ENCODE data around the gene PRCC. TPM values are rescaled to one million over a fixed set of nuclear protein-coding genes. Genes with fewer than 3 reads are reported as not detected.

Gene PRCC
- total RNA-seq, 1 donor from 2014 or later: 79.1 TPM

DNA sequence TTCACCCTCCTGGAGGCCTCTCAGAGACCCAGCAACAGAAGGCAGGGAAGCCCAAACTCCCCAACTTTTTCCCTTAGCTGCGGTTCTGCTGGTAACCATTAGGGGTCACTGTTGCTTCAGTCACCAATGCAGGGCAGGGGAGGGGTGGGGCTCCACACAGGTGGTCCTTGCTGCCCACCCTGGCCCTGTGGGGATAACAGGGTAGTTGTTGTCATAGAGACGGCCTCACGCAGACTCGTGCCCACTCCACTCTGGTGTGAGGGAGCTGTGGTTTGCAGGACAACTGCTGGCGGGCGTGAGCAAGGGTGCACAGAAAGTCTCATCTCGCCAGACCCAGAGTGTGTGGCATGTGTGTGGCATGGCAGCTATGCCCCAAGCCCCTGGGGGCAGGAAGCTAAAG lies 71.6 kb downstream of the PRCC start:
- Mint-ChIP-seq H3K4me1 (ENCODE audit: unreplicated experiment) (peaks cover 11% of the 10 kb centered on the region), H3K4me3 (no peak overlapping the region), H3K27ac (no peak overlapping the region), H3K36me3 (no peaks in the 10 kb centered on the region), H3K9me3 (no peaks in the 10 kb centered on the region), H3K27me3 (peaks cover 73% of the 10 kb centered on the region)
- TF ChIP-seq, protein P1, sequence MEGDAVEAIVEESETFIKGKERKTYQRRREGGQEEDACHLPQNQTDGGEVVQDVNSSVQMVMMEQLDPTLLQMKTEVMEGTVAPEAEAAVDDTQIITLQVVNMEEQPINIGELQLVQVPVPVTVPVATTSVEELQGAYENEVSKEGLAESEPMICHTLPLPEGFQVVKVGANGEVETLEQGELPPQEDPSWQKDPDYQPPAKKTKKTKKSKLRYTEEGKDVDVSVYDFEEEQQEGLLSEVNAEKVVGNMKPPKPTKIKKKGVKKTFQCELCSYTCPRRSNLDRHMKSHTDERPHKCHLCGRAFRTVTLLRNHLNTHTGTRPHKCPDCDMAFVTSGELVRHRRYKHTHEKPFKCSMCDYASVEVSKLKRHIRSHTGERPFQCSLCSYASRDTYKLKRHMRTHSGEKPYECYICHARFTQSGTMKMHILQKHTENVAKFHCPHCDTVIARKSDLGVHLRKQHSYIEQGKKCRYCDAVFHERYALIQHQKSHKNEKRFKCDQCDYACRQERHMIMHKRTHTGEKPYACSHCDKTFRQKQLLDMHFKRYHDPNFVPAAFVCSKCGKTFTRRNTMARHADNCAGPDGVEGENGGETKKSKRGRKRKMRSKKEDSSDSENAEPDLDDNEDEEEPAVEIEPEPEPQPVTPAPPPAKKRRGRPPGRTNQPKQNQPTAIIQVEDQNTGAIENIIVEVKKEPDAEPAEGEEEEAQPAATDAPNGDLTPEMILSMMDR (conservative IDR thresholded peaks at IDR 0.05): peak; percentile 89
- DNase-seq (ENCODE audit: extremely low spot score, unreplicated experiment): no peak

DNA sequence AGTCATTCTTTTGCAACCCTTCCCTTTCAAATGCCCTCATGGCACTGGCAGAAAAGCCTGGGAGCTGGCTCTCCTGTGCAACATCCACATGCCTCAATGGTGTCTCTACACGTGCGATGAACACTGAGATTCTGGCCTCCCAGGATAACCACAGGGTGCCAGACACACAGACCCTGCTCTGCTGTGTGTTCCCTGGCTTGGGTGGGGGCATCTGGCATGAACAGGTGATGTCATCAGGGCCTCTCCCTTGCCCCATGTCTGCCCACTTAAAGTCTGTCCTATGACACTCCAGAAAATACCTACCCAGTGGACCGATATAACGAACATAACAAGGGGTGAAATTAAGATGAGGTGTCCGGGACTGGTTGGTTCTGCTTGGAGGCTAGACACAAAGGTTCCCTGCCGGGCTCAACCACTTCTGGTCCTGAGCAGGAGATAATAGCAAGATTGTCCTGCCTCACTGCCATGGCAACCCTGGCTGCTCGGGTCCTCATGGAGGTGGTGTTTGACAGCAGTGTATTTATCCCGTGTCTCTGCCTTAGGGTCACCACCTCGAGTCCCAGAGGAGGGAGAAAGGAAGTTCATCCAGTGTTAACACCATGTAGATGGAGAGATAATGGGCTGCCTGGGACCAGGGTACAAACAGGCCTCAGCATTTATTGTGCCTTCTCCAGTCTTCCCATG lies 72.2 kb downstream of the PRCC start:
- H3K27ac Mint-ChIP-seq: no peak overlapping the region
- DNase-seq (ENCODE audit: extremely low spot score, unreplicated experiment): no peak
- no peaks in the 10 kb centered on the region for H3K36me3 Mint-ChIP-seq
- peaks cover 73% of the 10 kb centered on the region for H3K27me3 Mint-ChIP-seq
- TF ChIP-seq, protein P1 (conservative IDR thresholded peaks at IDR 0.05): no peak
- no peaks in the 10 kb centered on the region for H3K9me3 Mint-ChIP-seq
- H3K4me3 Mint-ChIP-seq: no peak overlapping the region
- peaks cover 11% of the 10 kb centered on the region for H3K4me1 Mint-ChIP-seq (ENCODE audit: unreplicated experiment)

DNA sequence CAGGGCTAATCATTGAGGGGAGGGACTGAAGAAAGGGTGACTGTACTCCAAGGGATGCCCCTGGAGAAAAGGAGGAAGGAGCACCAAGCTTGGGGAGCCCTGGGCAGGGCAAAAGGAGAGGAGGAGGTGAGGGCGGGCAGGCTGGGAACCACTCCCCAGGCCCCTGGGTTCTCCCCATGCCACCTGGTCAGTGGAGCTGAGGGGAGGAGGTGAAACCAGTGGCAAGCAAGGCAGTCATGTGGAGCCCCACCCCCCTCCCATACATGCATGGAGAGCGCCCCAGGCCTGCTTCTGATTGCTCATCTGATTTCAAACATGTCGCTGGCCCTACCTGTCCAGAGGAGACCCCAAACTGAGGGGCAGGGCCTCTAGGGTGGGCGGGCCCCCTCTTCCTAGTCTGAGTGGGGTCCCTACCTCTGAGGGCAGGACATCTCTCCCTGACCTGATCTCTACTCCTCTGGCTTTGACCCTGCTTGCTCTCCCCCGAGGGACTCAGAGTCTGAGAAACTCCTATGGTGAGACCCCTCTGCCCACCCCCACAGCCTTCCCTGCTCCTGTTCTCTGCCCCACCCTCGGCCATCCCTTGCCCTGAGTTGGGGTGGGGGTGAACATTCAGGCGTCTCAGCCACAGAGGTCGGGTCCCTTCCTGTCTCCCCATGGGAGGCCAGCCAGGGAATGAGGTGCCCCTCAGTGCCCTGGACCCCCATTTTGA lies 73.0 kb downstream of the PRCC start:
- no peaks in the 10 kb centered on the region for H3K36me3 Mint-ChIP-seq
- peaks cover 73% of the 10 kb centered on the region for H3K27me3 Mint-ChIP-seq
- peaks cover 11% of the 10 kb centered on the region for H3K4me1 Mint-ChIP-seq (ENCODE audit: unreplicated experiment)
- H3K9me3 Mint-ChIP-seq: no peaks in the 10 kb centered on the region
- DNase-seq (ENCODE audit: extremely low spot score, unreplicated experiment): no peak
- H3K4me3 Mint-ChIP-seq: no peak overlapping the region
- no peak overlapping the region for H3K27ac Mint-ChIP-seq
- TF ChIP-seq, protein P1 (conservative IDR thresholded peaks at IDR 0.05): no peak

DNA sequence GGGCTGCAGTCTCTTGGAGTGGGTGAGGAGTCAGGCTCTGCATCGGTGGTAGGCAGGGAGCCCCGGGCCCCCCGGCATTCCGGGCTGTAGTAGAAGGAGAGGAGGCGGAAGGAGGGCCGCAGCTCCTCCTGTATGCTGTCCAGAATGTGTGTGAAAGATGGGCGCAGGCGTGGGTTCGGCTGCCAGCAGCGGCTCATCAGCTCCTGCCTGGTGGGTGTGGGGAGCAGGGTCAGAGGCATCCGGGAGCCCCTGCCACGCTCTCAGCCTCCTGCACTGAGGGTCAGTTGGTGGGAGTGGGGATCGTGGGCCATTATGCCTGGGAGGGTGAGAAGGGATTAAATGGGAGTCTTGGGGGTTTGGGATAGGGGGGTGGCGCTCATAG lies 73.6 kb downstream of the PRCC start:
- Mint-ChIP-seq H3K27me3 (peaks cover 73% of the 10 kb centered on the region), H3K9me3 (no peaks in the 10 kb centered on the region), H3K27ac (no peak overlapping the region), H3K4me3 (no peak overlapping the region), H3K36me3 (no peaks in the 10 kb centered on the region), H3K4me1 (ENCODE audit: unreplicated experiment) (peaks cover 11% of the 10 kb centered on the region)
- DNase-seq (ENCODE audit: extremely low spot score, unreplicated experiment): no peak
- TF ChIP-seq, protein P1 (conservative IDR thresholded peaks at IDR 0.05): no peak

DNA sequence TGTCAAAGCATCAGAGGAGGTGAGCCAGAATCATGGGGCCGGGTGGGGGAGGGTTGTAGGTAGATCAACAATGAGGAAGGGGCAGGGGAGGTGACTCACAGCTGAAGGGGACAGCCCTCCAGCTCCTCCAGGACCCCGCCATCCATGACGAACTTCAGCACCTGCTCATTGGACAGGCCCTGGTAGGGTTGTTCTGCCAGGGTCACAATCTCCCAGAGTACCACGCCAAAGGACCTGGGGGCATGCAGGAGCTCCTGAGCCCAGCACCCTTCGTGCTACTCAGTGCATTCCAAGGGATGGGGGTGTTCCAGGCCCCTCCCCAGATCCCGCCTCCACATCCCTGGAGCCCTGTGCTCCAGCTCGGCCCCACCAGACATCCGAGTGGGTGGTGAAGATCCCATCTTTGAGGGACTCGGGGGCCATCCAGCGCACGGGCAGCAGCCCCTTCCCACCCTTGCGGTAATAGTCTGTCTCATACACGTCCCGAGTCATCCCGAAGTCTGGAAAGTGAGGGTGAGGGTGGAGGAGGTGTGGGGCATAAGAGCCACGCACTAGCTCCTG lies 74.0 kb downstream of the PRCC start:
- no peak for DNase-seq (ENCODE audit: extremely low spot score, unreplicated experiment)
- no peaks in the 10 kb centered on the region for H3K9me3 Mint-ChIP-seq
- no peaks in the 10 kb centered on the region for H3K36me3 Mint-ChIP-seq
- peaks cover 11% of the 10 kb centered on the region for H3K4me1 Mint-ChIP-seq (ENCODE audit: unreplicated experiment)
- peaks cover 73% of the 10 kb centered on the region for H3K27me3 Mint-ChIP-seq
- no peak overlapping the region for H3K27ac Mint-ChIP-seq
- TF ChIP-seq, protein P1 (conservative IDR thresholded peaks at IDR 0.05): no peak
- H3K4me3 Mint-ChIP-seq: no peak overlapping the region

All from type B pancreatic cell (in vitro differentiated cells).